CD4-positive, alpha-beta T cell treated with Interleukin-15 for 4 hours (primary cell): ENCODE data around the gene ILK.
A peak's percentile ranks its signal among the peaks of the same experiment; 100 is the strongest.

Experiments used
- DNase-seq: peaks from one replicate; pipeline ENCODE4 v3.0.0-alpha.2; 2020; ENCODE audit warnings: low spot score

Gene ILK

GRCh38 chr11:6603287-6604080 is at the start of gene ILK, which contains the start of gene RRP8:
ILK (plus strand) TSS chr11:6603774; CDS start chr11:6604272, 498 bp downstream.
RRP8 (minus strand) TSS chr11:6603616; CDS start chr11:6603502, 114 bp downstream.
- DNase-seq = peak; percentile 94

GRCh38 chr11:6554828-6555706 is 48.5 kb upstream of the ILK start:
- no peak for DNase-seq

- DNase-seq = no peak
Observed at GRCh38 chr11:6556139-6556949, 47.2 kb upstream of the ILK start.

GRCh38 chr11:6557063-6557462 is 46.5 kb upstream of the ILK start:
- DNase-seq = no peak

GRCh38 chr11:6557761-6558674 is 45.6 kb upstream of the ILK start:
- no peak for DNase-seq

GRCh38 chr11:6559369-6559768 is 44.2 kb upstream of the ILK start:
- no peak for DNase-seq

GRCh38 chr11:6561288-6561687 is 42.3 kb upstream of the ILK start:
- DNase-seq = no peak

GRCh38 chr11:6563121-6563619 is 40.4 kb upstream of the ILK start:
- DNase-seq = no peak

GRCh38 chr11:6563667-6564066 is 39.9 kb upstream of the ILK start:
- no peak for DNase-seq

- DNase-seq = no peak
Observed at GRCh38 chr11:6565325-6565724, 38.2 kb upstream of the ILK start.

GRCh38 chr11:6565988-6566703 is 37.4 kb upstream of the ILK start:
- no peak for DNase-seq

GRCh38 chr11:6566704-6567370 is 36.7 kb upstream of the ILK start:
- DNase-seq = no peak

GRCh38 chr11:6567371-6567745 is 36.2 kb upstream of the ILK start:
- DNase-seq = no peak

GRCh38 chr11:6568191-6568918 is 35.2 kb upstream of the ILK start:
- no peak for DNase-seq

- no peak for DNase-seq
Observed at GRCh38 chr11:6569706-6570105, 33.9 kb upstream of the ILK start.

- no peak for DNase-seq
Observed at GRCh38 chr11:6570691-6571427, 32.7 kb upstream of the ILK start.

GRCh38 chr11:6571434-6572008 is 32.1 kb upstream of the ILK start:
- DNase-seq = no peak

GRCh38 chr11:6572215-6572614 is 31.4 kb upstream of the ILK start:
- no peak for DNase-seq
